22Rv1 (cell line): Measurements from ENCODE around the gene STAMBPL1.

Experiments used
- ZFX ChIP-seq: fragments of 450-650 bp; IDR thresholded peaks from 2 replicates; pipeline ENCODE4 v1.6.1; 2017; ENCODE audit warnings: antibody characterized with exemption, borderline replicate concordance
- TF ChIP-seq, protein P1 (sequence below): fragments of 450-650 bp; IDR thresholded peaks from 2 replicates; pipeline ENCODE4 v1.5.1; 2017; ENCODE audit warnings: mild to moderate bottlenecking

DNA sequence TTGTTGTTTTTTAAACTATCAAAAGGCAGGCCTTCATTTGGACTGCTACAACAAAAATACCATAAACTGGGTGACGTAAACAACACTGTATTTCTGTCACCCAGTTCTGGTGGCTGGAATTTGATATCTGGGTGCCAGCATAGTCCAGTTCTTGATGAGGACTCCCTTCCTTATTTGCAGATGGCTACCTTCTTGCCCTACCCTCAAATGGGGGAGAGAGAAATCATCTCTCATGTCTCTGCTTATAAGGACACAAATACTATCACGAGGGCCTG lies 47.3 kb downstream of the STAMBPL1 start:
- TF ChIP-seq, protein P1, sequence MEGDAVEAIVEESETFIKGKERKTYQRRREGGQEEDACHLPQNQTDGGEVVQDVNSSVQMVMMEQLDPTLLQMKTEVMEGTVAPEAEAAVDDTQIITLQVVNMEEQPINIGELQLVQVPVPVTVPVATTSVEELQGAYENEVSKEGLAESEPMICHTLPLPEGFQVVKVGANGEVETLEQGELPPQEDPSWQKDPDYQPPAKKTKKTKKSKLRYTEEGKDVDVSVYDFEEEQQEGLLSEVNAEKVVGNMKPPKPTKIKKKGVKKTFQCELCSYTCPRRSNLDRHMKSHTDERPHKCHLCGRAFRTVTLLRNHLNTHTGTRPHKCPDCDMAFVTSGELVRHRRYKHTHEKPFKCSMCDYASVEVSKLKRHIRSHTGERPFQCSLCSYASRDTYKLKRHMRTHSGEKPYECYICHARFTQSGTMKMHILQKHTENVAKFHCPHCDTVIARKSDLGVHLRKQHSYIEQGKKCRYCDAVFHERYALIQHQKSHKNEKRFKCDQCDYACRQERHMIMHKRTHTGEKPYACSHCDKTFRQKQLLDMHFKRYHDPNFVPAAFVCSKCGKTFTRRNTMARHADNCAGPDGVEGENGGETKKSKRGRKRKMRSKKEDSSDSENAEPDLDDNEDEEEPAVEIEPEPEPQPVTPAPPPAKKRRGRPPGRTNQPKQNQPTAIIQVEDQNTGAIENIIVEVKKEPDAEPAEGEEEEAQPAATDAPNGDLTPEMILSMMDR, result no peak
- TF ChIP-seq ZFX, result no peak
